HG02981 (cell line): Measurements from ENCODE around the gene ZCCHC14.
"Not testable (repeated sequence)": the region's sequence is repeated elsewhere in the genome, so short reads cannot be mapped to it uniquely, and the experiment has no call there.

ENCODE experiments used
- ATAC-seq: cut with Tn5 transposase; IDR thresholded peaks from one replicate; pipeline ENCODE4 v1.9.1; 2021; ENCODE audit warnings: mild to moderate bottlenecking, moderate library complexity; ENCODE audit not compliant: unreplicated experiment

ZCCHC14 gene

DNA sequence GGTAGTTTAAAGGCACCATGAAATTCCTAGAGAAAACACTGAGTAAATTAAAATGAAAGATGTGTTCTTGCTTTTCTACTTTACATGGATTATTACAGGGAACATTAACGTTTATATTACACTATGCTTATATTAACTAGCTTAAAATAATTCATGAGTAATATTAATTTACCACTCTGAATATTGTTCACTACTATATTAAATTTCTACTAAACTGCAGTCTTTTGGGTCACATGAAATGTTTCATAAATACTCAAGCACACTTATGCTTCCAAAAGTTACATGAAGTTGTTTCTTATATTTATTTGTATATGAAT, 104.0 kb downstream of the ZCCHC14 start:
- no peak for ATAC-seq

DNA sequence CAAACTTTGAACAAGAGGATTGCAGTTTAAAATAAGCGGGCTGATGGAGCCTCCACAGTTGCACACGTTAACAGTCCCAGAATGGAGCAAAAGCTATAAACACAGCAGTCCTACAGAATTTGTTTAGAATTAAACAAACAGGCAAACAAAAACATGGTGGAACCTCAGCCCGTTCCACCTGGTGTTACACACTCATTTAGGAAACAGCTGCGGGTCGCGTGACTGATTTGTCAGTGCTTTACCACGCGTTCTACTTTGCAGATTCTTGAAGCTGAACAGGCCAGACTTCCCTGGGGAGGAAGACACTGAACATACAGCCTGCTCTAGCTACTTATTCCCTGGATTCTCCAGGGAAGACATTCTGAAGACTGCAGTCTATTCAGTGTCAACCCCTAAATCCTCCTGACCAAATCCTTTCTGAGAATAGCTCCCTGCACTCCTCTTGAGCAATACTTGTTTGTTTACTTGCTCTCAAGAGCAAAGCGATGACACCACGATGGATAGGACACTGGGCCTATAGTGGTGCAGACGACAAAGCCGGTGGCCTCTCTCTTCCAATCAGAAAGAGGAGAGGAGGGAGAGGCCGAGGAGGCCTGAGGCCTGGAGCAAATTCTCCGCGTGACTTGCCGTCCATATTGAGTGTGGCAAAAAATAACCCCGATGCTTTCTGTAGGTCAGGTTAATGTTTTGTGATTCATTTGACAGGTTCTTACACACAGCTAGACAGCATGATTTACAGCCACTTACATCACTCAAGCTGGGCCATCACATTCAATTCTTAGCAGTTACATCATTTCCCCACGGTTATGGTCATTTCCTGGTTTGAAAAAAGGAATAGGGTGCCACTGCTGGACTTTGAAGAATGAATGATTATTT, 104.6 kb downstream of the ZCCHC14 start:
- ATAC-seq: peak; percentile 45

DNA sequence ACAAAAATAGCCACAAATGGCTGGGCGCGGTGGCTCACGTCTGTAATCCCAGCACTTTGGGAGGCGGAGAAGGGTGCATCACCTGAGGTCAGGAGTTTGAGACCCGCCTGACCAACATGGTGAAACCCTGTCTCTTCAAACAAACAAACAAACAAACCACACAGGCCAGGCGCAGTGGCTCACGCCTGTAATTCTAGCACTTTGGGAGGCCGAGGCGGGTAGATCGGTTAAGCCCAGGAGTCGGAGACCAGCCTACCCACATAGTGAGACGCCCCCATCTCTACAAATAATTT, 108.0 kb downstream of the ZCCHC14 start:
- not testable (repeated sequence) for ATAC-seq

DNA sequence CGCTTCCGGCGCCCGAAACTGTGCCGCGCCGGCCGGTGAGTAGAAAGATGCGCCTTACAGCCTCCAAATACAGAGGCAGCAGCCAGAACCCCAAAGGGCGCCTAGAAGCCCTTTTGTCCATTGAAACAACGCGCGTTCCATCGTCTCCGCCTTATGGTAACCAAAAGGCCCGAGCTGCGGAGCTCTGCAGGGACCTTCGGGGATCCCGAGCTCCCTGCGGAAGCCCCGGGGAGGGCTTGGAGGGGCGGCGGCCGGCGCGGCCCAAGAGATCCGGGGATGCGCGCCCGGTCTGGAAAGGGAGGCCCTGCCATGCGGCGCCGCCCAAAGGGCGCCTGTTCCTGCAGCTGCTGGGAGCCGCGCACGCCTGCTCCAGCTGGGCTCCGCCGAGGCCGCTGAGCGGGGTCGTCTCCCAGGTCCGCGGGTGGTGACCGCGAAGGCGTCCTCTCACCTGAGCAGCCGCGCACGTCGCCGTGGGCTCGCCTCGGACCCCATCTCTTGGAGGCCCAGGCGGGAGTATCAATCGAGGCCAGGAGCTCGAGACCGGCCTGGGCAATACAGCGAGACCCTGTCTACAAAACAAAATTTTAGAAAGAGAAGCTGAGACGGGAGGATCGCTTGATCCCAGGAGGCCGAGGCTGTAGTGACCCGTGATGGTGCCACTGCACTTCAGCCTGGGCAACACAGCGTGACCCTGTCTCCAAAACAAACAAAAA, 108.5 kb downstream of the ZCCHC14 start:
- peak; percentile 3 for ATAC-seq

DNA sequence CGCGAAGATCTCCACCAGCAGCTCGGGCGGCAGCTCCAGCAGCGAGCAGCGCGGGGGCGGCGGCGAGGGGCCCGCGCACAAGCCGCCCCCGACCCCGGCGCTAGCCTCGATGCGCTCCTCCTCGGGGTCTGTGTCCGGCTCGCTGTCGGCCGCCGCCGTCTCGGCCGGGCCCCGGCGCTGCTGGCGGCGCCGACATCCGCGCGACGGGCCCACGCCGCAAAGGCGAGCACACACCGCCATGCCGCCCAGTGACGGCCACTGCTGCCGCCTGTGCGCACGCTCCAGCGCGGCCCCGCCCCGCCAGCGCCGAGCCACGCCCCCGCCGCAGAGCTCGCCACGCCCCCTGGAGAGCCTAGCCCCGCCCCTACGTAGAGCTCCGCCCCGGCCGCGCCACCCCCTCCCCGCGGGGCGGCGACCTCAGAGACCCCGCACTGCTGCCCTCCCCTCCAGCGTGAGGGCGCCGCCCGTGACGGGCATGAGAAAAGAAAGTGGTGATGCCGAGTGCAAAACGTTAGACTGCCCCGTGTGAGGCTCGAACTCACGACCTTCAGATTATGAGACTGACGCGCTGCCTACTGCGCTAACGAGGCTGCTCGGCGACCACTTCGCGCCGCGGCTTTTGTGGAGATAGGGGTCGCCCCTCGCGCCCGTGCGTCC, 109.2 kb downstream of the ZCCHC14 start, which contains the start of gene FBXO31:
Gene FBXO31 (minus strand): TSS at position 272 of the 657 bp plus-strand sequence. CDS start 32 bp downstream, at position 240.
- peak; percentile 42 for ATAC-seq

DNA sequence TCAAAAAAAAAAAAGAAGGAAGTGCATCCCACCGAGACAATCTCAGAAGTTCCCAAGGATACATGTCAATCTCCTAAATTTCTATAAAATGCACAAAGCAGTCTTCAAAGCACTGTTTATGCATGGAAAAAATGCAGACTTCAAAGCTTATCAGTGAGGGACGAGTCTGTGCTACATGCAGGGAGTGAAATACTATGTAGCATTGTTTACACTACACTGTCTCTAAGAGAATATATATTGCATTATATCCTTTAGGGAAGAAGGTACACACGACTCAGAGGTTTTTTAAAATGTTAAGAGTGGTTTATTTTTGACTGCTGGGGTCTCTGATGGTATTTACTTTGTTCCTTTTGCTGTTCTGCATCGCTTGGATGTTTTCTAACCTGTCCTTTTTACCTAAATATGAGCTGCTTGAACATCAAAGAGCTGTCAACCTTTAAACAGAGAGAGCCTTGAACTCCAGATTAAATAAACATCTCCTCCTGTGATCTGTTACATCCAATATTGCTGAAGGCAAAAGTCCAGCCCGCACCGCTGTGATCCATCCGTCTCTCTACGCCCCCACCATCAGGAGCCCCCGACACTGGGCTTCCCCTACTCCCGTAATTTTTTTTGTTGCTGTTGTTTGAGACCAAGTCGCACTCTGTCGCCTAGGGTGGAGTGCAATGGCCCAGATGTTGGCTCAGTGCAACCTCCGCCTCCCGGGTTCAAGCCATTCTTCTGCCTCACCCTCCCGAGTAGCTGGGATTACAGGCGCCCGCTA, 110.6 kb downstream of the ZCCHC14 start:
- no peak for ATAC-seq

DNA sequence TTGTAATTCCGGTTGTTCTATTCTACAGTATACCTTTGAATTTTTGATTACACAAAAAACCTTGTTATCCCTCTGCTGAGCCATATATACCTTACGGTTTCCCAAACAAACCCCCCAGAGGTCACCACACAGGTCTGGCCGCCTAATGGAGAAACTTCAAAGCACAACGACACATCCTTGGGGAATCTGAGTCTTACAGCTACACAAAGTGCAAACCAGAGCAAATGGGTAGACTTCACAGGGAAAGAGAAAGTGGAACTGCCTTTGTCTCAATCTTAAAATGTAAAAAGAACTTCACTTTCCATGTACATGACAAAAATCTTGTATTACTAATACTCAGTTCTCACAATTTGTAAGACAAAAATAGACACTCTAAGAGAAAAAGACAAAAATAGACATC, 111.9 kb downstream of the ZCCHC14 start:
- ATAC-seq: no peak

DNA sequence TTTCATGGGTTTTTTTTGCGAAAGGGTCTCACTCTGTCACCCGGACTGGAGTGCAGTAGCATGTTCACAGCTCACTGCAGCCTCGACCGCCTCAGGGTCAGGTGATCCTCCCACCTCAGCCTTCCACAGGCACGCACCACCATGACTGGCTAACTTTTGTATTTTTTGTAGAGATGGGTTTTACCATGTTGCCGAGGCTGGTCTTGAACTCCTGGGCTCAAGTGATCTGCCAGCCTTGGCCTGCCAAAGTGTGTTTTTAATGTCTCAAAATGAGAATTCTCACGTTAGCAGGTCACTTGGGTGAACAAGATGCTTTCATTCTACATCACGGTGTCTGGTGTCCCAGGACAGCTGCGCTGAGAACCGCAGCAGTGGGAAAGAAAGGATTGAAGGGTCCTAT, 112.4 kb downstream of the ZCCHC14 start:
- ATAC-seq: no peak

DNA sequence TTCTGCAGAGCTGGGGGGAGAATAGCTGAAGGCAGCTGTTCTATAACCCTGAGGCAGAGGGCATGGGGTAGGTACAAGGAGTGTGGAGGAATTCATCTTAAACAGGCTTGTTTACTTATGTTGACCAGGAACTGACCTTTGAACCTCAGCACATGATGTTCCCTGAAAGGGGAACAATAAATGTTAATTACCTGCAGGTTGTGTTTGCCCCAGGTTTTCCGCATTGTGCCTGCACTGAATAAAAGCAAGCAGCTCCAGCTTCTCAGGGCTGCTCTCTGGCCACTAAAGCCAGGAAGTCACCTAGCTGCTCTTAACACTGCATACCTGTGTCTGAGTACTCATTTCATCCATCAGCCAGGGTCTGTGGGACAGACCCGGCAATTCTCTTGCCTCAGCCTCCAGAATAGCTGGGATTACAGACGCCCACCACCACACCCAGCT, 113.5 kb downstream of the ZCCHC14 start:
- not testable (repeated sequence) for ATAC-seq

DNA sequence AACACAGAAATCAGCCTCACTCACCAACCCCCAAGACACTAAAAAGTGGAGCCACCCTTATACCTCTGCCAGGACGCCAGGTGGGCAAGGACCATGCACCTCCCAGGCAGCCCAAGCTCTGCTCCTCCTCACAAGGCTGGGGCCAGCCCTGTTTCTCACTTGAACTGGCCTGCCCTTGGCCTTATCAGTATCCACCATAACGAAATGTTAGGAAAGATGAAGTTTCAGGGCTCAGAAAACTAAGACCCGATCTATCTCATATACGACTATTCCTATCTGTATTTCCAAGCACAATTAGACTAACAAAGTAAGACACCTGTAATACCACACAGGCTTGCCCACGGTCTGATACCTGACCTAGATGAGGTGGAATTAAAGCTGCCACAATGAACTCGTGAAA, 116.2 kb downstream of the ZCCHC14 start:
- ATAC-seq: no peak

DNA sequence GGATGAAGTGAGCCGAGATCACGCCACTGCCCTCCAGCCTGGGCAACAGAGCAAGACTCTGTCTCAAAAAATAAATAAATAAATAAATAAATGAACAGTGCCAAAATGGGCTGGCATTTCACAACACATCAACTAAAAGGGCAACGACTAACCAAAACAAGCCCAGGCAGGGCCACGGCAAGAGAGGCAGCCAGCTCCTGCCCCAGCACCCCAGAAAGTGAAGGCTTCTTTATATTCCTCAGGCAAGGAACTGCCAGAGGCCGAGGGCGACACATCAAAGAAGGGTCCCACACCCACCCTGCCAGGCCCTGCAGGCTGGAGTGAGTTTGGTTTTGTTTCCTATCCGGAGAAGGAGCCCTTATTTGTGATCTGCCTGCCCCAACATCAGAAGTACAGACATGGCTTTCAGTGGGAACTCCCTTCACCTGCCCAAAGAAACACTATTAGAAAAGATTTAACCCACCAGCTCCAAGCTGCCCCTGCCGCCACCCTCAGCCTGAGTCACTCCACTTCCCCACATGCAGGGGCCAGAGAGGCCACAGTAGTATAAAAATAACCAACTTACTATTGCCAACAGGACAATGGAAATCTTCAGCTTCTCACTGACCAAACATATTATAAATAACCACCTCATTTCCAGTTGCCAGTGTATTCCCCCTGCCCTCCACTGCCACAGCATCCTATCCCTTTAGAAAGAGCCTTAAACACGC, 117.2 kb downstream of the ZCCHC14 start:
- no peak for ATAC-seq

DNA sequence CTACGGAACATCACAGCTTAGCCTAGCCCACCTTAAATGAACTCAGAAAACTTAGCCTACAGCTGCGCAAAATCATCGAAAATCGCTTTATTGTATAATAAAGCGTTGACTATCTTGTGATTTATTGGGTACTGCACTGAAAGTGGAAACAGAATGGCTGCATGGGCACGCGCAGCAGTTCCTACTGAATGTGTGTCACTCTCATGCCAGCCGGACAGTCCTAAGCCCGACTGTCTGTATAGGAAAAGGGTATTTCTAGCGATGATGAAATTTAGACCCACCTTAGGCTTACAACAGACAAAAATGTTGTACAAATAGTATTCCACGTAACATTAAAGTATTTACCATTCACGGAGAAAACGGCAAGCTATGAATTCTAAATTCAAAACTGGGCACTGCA, 118.5 kb downstream of the ZCCHC14 start:
- ATAC-seq: no peak

DNA sequence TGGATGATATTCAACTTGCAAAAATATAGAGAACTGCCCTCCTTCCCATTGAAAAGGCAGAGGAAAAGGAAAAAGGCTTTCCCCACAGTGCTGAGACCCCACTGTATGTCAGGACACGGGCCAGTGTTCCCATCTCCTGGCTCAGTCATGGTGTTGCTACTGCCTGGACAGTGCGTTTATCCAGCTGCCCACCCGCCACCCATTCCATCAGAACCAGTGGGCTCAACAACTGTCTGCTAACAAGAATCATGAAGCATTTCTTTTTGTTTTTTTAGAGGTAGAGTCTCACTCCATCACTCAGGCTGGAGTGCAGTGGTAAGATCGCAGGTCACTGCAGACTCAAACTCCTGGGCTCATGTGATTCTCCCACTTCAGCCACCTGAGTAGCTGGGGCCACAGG, 120.5 kb downstream of the ZCCHC14 start:
- ATAC-seq: no peak

DNA sequence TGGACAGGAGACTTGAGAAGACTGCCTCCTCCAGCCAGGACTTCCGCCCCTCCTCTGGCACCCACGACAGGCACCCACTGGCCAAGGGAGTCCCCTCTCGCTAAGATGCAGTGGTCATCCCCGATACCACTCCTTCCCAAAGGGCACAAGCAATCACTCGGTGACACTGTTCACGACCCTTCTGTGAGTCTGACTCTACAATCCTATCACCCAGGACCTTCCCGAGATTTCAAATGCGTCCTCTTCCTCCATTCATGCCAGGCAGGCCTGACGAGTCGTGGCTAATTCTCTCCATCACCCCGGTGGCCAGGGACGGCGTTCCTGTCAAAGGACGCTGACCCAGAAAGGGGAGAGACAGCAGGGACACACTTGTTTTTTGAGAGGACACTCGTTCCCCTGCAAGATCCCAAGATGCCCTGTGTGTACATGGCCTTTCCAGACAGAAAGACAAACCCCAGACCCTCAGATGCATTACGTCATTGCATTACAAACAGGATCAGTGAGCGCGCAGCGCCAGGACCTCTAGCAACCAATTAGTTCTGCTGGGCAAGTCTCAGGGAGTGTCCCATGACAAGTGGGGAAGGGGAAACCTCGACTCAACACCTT, 121.5 kb downstream of the ZCCHC14 start:
- ATAC-seq: no peak

DNA sequence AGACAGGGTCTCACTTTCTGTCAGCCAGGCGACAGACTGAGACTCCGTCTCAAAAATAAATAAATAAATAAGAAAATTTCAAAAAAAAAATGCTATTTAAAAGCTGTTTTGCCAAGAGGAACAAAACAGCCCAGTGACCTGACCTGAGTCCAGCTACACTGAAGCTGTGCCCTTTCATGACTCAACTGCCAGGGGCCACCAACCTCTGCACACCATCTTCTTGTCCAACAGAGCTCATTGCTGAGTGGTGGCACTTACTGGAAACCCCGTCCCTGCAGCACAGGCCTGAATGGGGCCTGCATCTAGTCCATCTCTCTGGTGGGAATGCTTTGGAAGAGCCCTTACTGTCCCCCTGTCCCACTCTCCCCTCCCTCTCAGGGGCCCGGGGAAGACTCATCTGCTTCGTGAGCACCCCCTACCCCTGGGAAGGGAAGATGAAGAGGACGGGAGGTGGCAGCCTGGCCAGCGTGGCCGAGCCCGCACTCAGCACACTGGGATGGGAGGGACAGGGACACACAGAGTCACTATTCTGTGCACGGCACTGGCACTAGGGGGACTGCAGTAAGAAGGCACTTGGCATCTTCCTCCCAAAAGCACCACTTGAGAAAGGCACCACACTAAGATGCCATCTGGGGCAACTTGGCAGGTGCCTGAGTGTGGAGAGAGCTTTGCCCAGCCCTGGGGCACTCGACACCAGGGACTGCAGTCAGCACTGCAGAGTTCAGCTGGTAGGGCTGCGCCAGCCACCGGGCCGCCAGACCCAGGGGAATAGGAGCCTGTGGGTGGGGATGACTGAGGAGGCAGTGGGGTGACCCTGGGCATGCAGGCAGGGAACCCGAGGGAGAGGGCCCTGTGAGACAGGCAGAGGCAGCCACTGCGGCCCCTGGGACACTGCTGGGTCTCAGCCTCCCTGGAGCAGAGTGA, 122.8 kb downstream of the ZCCHC14 start:
- no peak for ATAC-seq

DNA sequence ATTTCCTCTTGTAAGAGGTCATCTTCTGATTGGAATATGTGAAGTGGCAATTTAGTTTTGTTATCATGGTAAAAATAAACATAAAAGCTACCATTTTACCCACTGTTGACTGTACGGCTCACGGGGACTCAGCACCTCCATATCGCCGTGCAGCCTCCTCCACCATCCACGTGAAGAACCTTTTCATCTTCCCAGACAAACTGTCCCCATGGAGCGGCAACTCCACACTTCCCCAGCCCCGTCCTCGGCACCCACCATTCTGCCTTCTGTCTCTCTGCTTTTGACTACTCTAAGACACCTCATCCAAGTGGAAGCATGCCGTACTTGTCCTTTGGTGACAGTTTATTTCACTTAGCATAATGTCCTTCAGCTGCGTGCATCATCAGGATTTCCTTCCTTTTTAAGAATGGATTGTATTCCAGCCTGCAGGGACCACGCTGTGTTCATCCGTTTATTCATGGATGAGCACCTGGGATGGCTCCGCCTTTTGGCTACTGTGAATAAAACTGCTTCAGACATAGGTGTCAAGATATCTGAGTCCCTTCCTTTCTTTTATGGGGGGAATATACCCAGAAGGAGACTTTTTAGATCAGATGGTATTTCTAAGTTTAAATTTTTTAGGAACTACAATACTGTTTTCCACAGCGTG, 123.6 kb downstream of the ZCCHC14 start:
- ATAC-seq: no peak

DNA sequence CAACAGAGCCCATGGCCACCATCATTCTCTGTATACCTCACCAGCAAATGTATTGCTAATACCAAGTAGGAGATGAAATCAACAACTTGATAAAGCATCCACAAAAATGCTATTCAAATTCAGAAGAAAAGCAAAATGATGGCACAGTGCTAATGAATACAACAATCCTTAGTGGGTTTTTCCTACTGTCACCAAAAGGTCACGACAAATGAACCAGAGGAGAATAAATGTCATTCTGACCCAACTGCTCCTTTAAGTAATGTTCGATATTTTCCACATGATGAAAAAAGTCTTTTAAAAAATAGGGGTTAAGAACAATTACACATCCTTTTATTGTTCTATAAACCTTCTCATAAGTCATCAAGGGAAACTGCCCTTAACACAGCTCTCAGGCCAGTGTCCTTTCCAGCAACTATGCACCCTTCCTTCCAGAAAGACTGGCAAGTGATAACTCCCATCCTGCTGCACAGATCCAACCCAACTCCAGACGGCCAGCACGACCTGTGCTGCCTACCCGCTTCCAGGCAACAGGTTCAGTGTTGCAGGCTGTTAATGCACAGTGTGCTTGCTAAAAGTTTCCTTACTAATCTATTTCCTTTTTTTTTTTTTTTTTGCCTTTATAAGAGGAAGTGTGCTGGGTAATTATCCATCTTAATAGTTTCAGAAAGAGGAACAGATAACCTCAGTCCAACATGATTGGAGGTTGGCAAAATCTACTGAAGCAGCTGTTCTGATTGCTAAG, 124.6 kb downstream of the ZCCHC14 start:
- ATAC-seq: no peak

DNA sequence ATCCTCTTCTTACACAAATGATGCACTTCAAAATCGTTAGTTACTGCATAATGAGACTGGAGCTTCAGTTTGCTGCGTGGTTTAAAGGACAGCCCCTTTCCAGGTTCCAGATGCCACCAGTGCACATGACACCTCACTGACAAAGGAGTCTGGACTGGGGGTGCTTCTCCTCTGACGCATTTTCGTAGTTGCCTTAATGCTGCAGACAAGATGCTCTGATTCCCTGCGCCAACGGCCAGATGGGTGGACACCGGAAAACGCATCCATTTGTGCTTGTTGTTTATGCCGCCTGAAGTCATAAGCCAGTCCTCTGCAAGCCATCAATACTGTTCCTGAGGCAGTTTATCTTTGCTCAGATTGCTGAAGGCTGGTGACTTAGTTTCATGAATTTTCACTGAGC, 125.3 kb downstream of the ZCCHC14 start:
- ATAC-seq: no peak
